DND-41 (cell line): ENCODE measurements around the gene RASGRP4.

ENCODE experiments used
- EZH2 ChIP-seq: IDR thresholded peaks from 3 replicates; pipeline ENCODE4 v1.6.1; 2012; ENCODE audit warnings: borderline replicate concordance, low read depth, mild to moderate bottlenecking, moderate library complexity, low read length, inconsistent platforms; ENCODE audit not compliant: severe bottlenecking
- TF ChIP-seq, protein P1 (sequence below): IDR thresholded peaks from 2 replicates; pipeline ENCODE4 v1.5.1; 2012; ENCODE audit warnings: borderline replicate concordance, low read length, moderate library complexity, mild to moderate bottlenecking; ENCODE audit not compliant: poor library complexity, severe bottlenecking; ENCODE audit errors: extremely low read depth

DNA sequence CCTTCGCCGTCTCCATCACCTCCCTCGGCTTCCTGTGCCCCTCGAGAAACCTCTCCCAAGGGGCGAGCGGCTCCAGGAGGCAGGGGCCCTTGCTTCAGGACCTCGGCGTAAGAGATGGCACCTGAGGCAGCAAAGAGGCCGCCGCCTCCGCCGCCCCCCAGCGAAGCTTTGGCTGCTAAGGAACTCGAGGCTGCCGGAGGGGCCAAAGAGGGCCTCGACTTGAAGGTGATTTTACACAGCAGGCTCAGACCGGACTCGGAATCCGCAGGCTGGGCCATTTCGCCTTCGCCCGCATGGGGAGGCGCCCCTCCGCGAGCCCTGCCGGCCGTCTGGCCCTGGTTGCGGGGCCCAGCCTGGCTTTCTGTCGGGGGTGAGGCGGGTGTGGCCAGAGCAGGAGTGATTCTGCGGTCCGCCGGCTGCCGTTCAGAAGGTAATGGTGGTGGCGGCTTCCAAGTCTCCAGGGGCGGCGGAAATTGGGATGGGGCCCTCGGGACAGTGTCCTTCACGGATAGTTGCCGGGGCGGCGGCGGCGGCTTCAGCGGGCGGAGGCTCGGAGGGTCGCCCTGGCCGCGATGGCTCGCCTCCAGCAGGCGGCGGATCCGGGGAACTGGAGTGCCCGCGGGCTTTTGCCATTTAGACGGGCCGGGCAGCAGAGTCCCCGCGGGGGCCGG, 39.6 kb downstream of the RASGRP4 start:
- TF ChIP-seq, protein P1, sequence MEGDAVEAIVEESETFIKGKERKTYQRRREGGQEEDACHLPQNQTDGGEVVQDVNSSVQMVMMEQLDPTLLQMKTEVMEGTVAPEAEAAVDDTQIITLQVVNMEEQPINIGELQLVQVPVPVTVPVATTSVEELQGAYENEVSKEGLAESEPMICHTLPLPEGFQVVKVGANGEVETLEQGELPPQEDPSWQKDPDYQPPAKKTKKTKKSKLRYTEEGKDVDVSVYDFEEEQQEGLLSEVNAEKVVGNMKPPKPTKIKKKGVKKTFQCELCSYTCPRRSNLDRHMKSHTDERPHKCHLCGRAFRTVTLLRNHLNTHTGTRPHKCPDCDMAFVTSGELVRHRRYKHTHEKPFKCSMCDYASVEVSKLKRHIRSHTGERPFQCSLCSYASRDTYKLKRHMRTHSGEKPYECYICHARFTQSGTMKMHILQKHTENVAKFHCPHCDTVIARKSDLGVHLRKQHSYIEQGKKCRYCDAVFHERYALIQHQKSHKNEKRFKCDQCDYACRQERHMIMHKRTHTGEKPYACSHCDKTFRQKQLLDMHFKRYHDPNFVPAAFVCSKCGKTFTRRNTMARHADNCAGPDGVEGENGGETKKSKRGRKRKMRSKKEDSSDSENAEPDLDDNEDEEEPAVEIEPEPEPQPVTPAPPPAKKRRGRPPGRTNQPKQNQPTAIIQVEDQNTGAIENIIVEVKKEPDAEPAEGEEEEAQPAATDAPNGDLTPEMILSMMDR, result no peak
- no peak for TF ChIP-seq EZH2
